Karpas-422 (cell line): Measurements from ENCODE around the gene RELA. TPM values are rescaled to one million over a fixed set of nuclear protein-coding genes. Genes with fewer than 3 reads are reported as not detected.
"Not testable (repeated sequence)": the region's sequence is repeated elsewhere in the genome, so short reads cannot be mapped to it uniquely, and the experiment has no call there.

Experiments used
- DNase-seq: peaks from one replicate; pipeline ENCODE4 v3.0.0-alpha.2; 2015
- H2AFZ ChIP-seq: fragments of 200-600 bp; sonication (generic); 2 replicates; pipeline ENCODE4 v1.6.1; 2014; ENCODE audit warnings: antibody characterized with exemption, low read length, mixed read lengths
- H3K27ac ChIP-seq: fragments of 200-600 bp; sonication (generic); 2 replicates; pipeline ENCODE4 v1.5.1; 2014; ENCODE audit warnings: mild to moderate bottlenecking, low read length, moderate library complexity
- H3K27me3 ChIP-seq: fragments of 200-600 bp; sonication (generic); 2 replicates; pipeline ENCODE4 v1.6.1; 2014; ENCODE audit warnings: low read length, mixed read lengths
- H3K36me3 ChIP-seq: fragments of 200-600 bp; sonication (generic); 2 replicates; pipeline ENCODE4 v1.6.1; 2014; ENCODE audit warnings: low read length, mixed read lengths; ENCODE audit not compliant: insufficient read depth
- H3K4me1 ChIP-seq: fragments of 200-600 bp; sonication (generic); 2 replicates; pipeline ENCODE4 v1.6.1; 2014; ENCODE audit warnings: mild to moderate bottlenecking, low read length, mixed read lengths
- H3K4me2 ChIP-seq: fragments of 200-600 bp; sonication (generic); 2 replicates; pipeline ENCODE4 v1.6.1; 2014; ENCODE audit warnings: low read length, low read depth, mild to moderate bottlenecking; ENCODE audit not compliant: poor library complexity, severe bottlenecking
- H3K4me3 ChIP-seq: fragments of 200-600 bp; sonication (generic); 2 replicates; pipeline ENCODE4 v1.5.1; 2014; ENCODE audit warnings: mild to moderate bottlenecking, antibody characterized with exemption, low read length, mixed read lengths
- H3K79me2 ChIP-seq: fragments of 200-600 bp; sonication (generic); 2 replicates; pipeline ENCODE4 v1.6.1; 2014; ENCODE audit warnings: mild to moderate bottlenecking, low read length, mixed read lengths
- H3K9ac ChIP-seq: fragments of 200-600 bp; sonication (generic); 2 replicates; pipeline ENCODE4 v1.6.0; 2014; ENCODE audit warnings: low read length
- H3K9me2 ChIP-seq: fragments of 200-600 bp; sonication (generic), shearing (Covaris generic); replicated peaks from 2 replicates; pipeline ENCODE4 v1.6.0; 2014; ENCODE audit warnings: mild to moderate bottlenecking, low read length, moderate library complexity; ENCODE audit not compliant: insufficient read depth
- H3K9me3 ChIP-seq: fragments of 300-700, 200-600 bp; sonication (generic); 2 replicates; pipeline ENCODE4 v1.6.1; 2014; ENCODE audit warnings: low read length, mixed read lengths
- H4K20me1 ChIP-seq: fragments of 200-600 bp; sonication (generic); 2 replicates; pipeline ENCODE4 v1.6.1; 2014; ENCODE audit warnings: mild to moderate bottlenecking, antibody characterized with exemption, low read length, low read depth; ENCODE audit not compliant: insufficient read depth
- total RNA-seq: library from RNA; depleted of rRNA; stranded (reverse); fragments of >200 nt; shearing (Covaris generic); gene quantifications from 2 replicates; pipeline ENCODE4 v1.2.3, GENCODE V29; 2014; ENCODE audit warnings: low replicate concordance; rRNA removed

Gene RELA
- 42.6 and 44.0 TPM in 2 replicates for total RNA-seq

DNA sequence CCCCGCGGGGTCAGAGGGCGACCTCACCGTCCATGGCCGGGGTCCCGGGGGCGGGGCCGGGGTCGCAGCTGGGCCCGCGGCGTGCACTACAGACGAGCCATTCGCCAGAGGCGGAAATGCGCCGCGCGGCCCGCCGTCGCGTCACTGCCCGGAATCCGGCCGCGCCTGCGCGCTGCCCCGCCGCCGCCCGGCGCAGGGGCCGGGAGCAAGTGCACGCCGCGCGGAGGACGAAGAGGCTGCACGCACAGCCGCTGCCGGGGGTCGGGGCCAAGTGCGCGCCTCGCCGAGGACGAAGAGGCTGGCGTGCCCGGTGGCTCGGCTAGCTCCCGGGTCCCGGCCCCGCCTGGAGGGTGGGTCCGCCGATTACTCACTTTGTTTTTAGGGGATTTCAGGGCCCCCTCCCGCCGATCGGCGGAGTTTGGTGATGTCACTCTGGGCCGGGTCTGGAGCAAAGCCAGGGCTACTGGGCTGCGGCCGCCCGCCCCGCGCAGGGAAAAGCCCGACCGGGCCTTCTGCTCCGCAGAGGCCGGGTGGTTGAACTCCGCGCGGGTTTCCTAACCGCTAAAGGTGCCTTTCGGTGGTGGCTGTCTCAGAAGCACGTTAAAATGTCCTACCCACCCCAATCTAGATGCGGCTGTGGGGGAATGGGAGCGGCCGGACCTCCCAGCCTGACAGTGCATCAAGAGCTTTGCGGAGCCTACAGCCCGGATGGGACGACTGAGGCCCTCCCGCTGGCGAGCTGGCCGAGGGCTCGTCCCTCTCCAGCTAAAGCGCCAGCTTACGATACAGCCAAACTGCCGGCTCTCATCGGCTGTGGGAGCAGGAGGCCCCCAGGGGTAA is at the start of gene RELA:
Gene RELA (minus strand): TSS at position 118 of the 840 bp plus-strand sequence. CDS start 84 bp downstream, at position 34.
- no peaks in the 10 kb centered on the region for H3K9me3 ChIP-seq
- peaks cover 22% of the 10 kb centered on the region for H3K79me2 ChIP-seq
- H3K4me2 ChIP-seq = peak within 1 kb of the TSS; percentile 96
- H3K4me1 ChIP-seq = peaks cover 18% of the 10 kb centered on the region
- H3K36me3 ChIP-seq = peaks cover 21% of the 10 kb centered on the region
- H3K27me3 ChIP-seq = no peaks in the 10 kb centered on the region
- peaks cover 20% of the 10 kb centered on the region for H4K20me1 ChIP-seq
- no peaks in the 10 kb centered on the region for H3K9me2 ChIP-seq
- peak within 1 kb of the TSS; percentile 99 for H3K9ac ChIP-seq
- peak within 1 kb of the TSS; percentile 87 for H3K27ac ChIP-seq
- peak; percentile 97 for DNase-seq
- peak within 1 kb of the TSS; percentile 100 for H3K4me3 ChIP-seq
- H2AFZ ChIP-seq = peak within 1 kb of the TSS; percentile 89

DNA sequence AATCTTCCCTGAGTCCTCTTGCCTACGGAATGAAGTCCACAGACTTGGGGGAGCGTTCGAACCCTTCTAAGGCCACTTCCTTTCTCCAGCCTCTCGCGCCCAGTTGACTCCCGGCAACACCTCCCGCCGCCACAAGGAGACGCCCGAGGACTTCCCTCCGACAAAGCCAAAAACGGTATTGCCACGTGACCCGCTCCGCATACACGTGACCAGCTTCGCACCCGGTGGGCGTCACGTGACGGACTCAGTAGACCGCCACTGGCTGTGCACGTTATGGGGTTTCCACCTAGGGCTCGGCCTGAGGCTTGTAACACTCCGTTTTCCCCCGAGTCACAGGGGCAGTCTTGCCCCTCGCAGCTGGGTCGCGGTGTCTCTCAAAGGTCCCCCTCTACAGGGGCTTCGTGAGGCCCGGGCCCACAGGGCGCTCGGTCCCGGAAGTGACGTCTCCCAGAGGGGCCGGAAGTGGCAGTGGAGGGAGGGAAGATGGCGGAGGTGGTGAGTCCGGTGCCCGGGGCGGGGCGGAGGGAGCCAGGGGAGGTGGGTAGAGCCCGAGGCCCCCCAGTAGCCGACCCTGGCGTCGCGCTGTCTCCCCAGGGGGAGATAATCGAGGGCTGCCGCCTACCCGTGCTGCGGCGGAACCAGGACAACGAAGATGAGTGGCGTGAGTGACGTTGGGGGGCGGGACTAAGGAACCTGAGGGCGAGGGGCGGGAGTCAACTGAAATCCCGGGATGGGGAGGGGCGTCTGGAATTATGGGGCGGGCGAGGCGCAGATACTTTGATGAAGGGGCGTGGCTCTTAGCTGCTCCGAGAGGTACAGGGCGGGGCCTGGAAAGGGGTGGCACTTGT is 49.3 kb upstream of the RELA start, which contains the start of gene KAT5:
Gene KAT5 (plus strand): TSS at position 468 of the 848 bp plus-strand sequence. CDS start 16 bp downstream, at position 484.
- H3K4me1 ChIP-seq = peaks cover 22% of the 10 kb centered on the region
- H3K27ac ChIP-seq = peak within 1 kb of the TSS; percentile 67
- H3K27me3 ChIP-seq = no peaks in the 10 kb centered on the region
- H3K9me2 ChIP-seq = no peaks in the 10 kb centered on the region
- no peaks in the 10 kb centered on the region for H3K9me3 ChIP-seq
- H2AFZ ChIP-seq = peak within 1 kb of the TSS; percentile 100
- 0 out of 2 replicates have a peak, but pooled peaks cover under 1% of the 10 kb centered on the region for H3K79me2 ChIP-seq
- no peaks in the 10 kb centered on the region; the same call in 1 of the 2 replicates for H3K36me3 ChIP-seq
- peak within 1 kb of the TSS; percentile 87 for H3K4me3 ChIP-seq
- DNase-seq = peak; percentile 99
- peak within 1 kb of the TSS; percentile 91 for H3K4me2 ChIP-seq
- H4K20me1 ChIP-seq = no peaks in the 10 kb centered on the region
- peak within 1 kb of the TSS; percentile 81 for H3K9ac ChIP-seq

DNA sequence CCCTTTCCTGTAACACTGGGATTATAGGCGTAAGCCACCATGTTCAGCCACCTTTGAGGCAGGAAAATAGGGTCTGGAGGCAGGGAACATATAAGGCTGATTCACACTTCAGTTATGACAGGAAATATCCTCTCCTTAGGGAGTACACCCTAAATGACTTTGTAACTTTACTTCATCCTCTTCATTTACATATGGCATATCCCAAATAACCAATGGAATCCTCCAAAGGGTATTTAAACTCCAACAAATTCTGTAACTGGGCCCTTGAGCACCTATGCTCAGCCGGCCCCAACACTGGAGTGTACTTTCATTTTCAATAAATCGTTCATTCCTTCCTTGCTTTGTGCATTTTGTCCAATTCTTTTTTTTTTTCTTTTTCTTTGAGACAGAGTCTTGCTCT is 47.7 kb upstream of the RELA start:
- H2AFZ ChIP-seq = no peak overlapping the region
- no peak overlapping the region for H3K27ac ChIP-seq
- H3K9ac ChIP-seq = no peak overlapping the region
- H3K4me1 ChIP-seq = peaks cover 27% of the 10 kb centered on the region
- no peaks in the 10 kb centered on the region for H3K27me3 ChIP-seq
- H3K79me2 ChIP-seq = no peaks in the 10 kb centered on the region
- no peak overlapping the region for H3K4me2 ChIP-seq
- H4K20me1 ChIP-seq = no peaks in the 10 kb centered on the region
- no peaks in the 10 kb centered on the region for H3K9me2 ChIP-seq
- H3K4me3 ChIP-seq = no peak overlapping the region
- no peak for DNase-seq
- no peaks in the 10 kb centered on the region; the same call in 1 of the 2 replicates for H3K36me3 ChIP-seq
- H3K9me3 ChIP-seq = no peaks in the 10 kb centered on the region

DNA sequence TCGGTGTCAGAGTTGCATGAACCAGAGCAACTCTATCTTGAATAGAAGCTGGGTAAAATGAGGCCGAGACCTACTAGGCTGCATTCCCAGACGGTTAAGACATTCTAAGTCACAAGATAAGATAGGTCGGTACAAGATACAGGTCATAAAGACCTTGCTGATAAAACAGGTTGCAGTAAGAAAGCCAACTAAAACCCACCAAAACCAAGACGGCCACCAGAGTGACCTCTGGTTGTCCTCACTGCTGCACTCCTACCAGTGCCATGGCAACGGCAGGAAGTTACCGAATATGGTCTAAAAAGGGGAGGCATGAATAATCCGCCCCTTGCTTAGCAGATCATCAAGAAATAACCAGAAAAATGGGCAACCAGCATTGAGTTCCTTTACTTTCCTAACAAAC is 46.9 kb upstream of the RELA start:
- no peaks in the 10 kb centered on the region for H3K9me3 ChIP-seq
- no peak overlapping the region for H3K4me2 ChIP-seq
- no peaks in the 10 kb centered on the region for H3K79me2 ChIP-seq

DNA sequence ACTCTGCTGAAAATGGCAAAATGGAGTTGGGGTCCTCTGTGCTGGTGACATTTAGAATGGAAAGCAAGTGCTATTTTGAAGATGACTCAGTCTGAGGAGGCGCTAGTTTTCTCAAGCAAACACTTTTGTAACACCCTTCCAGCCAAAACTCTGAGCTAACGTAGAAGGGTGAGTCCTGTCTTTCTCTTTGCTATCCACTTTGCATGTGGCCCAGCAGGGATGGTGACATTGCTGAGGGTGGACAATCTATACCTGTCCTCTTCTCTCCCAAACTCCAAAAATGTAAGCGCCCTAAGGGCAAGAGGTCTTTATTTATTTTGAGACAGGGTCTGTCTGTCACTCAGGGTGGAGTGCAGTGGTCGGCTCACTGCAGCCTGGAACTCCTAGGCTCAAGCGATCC is 45.7 kb upstream of the RELA start:
- no peak overlapping the region for H3K4me3 ChIP-seq
- H3K27ac ChIP-seq = no peak overlapping the region
- no peak overlapping the region for H2AFZ ChIP-seq
- no peak overlapping the region for H3K4me2 ChIP-seq
- H3K27me3 ChIP-seq = no peaks in the 10 kb centered on the region
- no peaks in the 10 kb centered on the region for H3K9me3 ChIP-seq
- no peak for DNase-seq
- no peak overlapping the region for H3K9ac ChIP-seq
- H3K79me2 ChIP-seq = no peaks in the 10 kb centered on the region
- H3K36me3 ChIP-seq = no peaks in the 10 kb centered on the region
- H3K4me1 ChIP-seq = peaks cover 24% of the 10 kb centered on the region
- no peaks in the 10 kb centered on the region for H3K9me2 ChIP-seq
- no peaks in the 10 kb centered on the region for H4K20me1 ChIP-seq

More for the DNA sequence above, 46.9 kb upstream of the RELA start:
- no peak for DNase-seq
- H3K9ac ChIP-seq = no peak overlapping the region
- H3K9me2 ChIP-seq = no peaks in the 10 kb centered on the region
- H3K27me3 ChIP-seq = no peaks in the 10 kb centered on the region
- no peaks in the 10 kb centered on the region for H4K20me1 ChIP-seq
- H2AFZ ChIP-seq = no peak overlapping the region
- no peaks in the 10 kb centered on the region for H3K36me3 ChIP-seq
- H3K4me3 ChIP-seq = no peak overlapping the region
- peaks cover 27% of the 10 kb centered on the region for H3K4me1 ChIP-seq
- no peak overlapping the region for H3K27ac ChIP-seq

DNA sequence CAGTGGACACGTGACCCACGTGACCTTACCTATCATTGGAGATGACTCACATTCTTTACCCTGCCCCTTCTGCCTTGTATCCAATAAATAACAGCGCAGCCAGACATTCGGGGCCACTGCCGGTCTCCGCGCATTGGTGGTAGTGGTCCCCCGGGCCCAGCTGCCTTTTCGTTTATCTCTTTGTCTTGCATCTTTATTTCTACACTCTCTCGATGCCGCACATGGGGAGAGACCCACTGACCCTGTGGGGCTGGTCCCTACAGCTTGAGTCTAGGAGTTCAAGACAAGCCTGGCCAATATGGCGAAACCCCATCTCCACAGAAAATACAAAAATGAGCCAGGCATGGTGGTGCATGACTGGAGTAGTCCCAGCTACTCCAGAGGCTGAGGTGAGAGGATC is 44.3 kb upstream of the RELA start:
- not testable (repeated sequence) for H3K4me3 ChIP-seq, H3K27ac ChIP-seq, DNase-seq, H3K9me3 ChIP-seq, H3K79me2 ChIP-seq, H2AFZ ChIP-seq, H3K9ac ChIP-seq, H4K20me1 ChIP-seq, H3K27me3 ChIP-seq, H3K9me2 ChIP-seq, H3K36me3 ChIP-seq, H3K4me2 ChIP-seq
- peaks cover 14% of the 10 kb centered on the region for H3K4me1 ChIP-seq

DNA sequence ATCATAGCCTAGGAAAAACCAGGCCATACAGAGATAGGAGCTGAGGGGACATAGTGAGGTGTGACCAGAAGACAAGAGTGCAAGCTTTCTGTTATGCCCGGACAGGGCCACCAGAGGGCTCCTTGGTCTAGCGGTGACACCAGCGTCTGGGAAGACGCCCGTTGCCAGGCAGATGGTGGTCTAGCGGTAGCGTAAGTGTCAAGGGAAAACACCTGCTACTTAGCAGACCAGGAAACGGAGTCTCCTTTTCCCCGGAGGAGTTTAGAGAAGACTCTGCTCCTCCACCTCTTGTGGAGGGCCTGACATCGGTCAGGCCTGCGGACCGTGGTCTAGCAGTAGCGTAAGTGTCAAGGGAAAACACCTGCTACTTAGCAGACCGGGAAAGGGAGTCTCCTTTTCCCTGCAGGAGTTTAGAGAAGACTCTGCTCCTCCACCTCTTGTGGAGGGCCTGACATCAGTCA is 43.6 kb upstream of the RELA start:
- DNase-seq = peak; percentile 80
- H3K4me2 ChIP-seq = peak overlapping the region; percentile 56
- not testable (repeated sequence) for H3K9me3 ChIP-seq, H3K36me3 ChIP-seq, H3K4me3 ChIP-seq, H3K27me3 ChIP-seq, H3K4me1 ChIP-seq, H3K9me2 ChIP-seq, H3K9ac ChIP-seq, H3K27ac ChIP-seq, H4K20me1 ChIP-seq, H3K79me2 ChIP-seq, H2AFZ ChIP-seq

DNA sequence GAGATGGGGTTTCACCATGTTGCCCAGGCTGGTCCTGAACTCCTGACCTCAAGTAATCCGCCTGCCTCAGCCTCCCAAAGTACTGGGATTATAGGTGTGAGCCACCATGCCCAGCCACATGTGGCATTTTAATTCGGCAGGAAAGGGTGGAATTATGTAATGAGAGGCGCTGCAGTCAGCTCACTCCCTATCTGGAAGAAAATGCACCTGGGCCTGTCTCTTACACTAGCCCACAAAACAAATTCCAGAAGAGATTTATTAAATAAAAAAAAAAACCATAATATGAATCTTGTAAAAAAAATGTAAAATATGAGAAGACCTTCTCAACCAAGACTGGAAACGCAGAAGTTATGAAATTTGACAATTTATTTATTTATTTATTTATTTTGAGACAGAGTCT is 41.1 kb upstream of the RELA start:
- H3K4me2 ChIP-seq = no peak overlapping the region
- no peaks in the 10 kb centered on the region for H3K9me3 ChIP-seq
- H3K9ac ChIP-seq = no peak overlapping the region

More for the DNA sequence above, 41.1 kb upstream of the RELA start:
- no peaks in the 10 kb centered on the region for H3K79me2 ChIP-seq
- no peaks in the 10 kb centered on the region for H3K9me2 ChIP-seq
- no peaks in the 10 kb centered on the region for H4K20me1 ChIP-seq
- H3K4me3 ChIP-seq = no peak overlapping the region
- no peak overlapping the region for H2AFZ ChIP-seq
- H3K27ac ChIP-seq = no peak overlapping the region
- H3K36me3 ChIP-seq = no peaks in the 10 kb centered on the region
- H3K4me1 ChIP-seq = peaks cover 16% of the 10 kb centered on the region
- DNase-seq = no peak
- no peaks in the 10 kb centered on the region for H3K27me3 ChIP-seq
